Loucy (cell line): ENCODE data around the gene NEDD4L.

ENCODE experiments used
- H2AFZ ChIP-seq: fragments of 200-600 bp; sonication (generic); 2 replicates; pipeline ENCODE4 v1.6.0; 2016; ENCODE audit warnings: antibody characterized with exemption, mild to moderate bottlenecking, low read length, moderate library complexity
- H3F3A ChIP-seq: fragments of 200-600 bp; 2 replicates; pipeline ENCODE4 v1.6.0; 2016; ENCODE audit warnings: antibody characterized with exemption, low read depth, mild to moderate bottlenecking
- H3K27me3 ChIP-seq: fragments of 200-600 bp; sonication (generic); 2 replicates; pipeline ENCODE4 v1.6.1; 2014; ENCODE audit warnings: low read length, mild to moderate bottlenecking; ENCODE audit not compliant: insufficient read depth, poor library complexity, severe bottlenecking
- H3K36me3 ChIP-seq: fragments of 200-600 bp; sonication (generic); 2 replicates; pipeline ENCODE4 v1.6.1; 2016; ENCODE audit warnings: low read length; ENCODE audit not compliant: insufficient read depth
- H3K4me1 ChIP-seq: fragments of 200-600 bp; sonication (generic); 2 replicates; pipeline ENCODE4 v1.5.1; 2014; ENCODE audit warnings: low read length, mild to moderate bottlenecking; ENCODE audit not compliant: insufficient read depth, poor library complexity, severe bottlenecking
- H3K4me2 ChIP-seq: fragments of 200-600 bp; sonication (generic); 2 replicates; pipeline ENCODE4 v1.6.0; 2014; ENCODE audit warnings: antibody characterized with exemption, low read length, low read depth, mild to moderate bottlenecking; ENCODE audit not compliant: poor library complexity, severe bottlenecking
- H3K4me3 ChIP-seq: fragments of 200-600 bp; sonication (generic); 2 replicates; pipeline ENCODE4 v1.5.1; 2014; ENCODE audit warnings: low read length, mild to moderate bottlenecking, mixed read lengths; ENCODE audit not compliant: poor library complexity, severe bottlenecking
- H3K79me2 ChIP-seq: fragments of 200-600 bp; sonication (generic); 2 replicates; pipeline ENCODE4 v1.6.1; 2014; ENCODE audit warnings: low read length; ENCODE audit not compliant: insufficient read depth
- H3K9ac ChIP-seq: fragments of 200-600 bp; sonication (generic); 2 replicates; pipeline ENCODE4 v1.6.0; 2014; ENCODE audit warnings: mild to moderate bottlenecking, low read depth, low read length, moderate library complexity; ENCODE audit not compliant: poor library complexity, severe bottlenecking
- H3K9me2 ChIP-seq: fragments of 200-600 bp; sonication (generic); replicated peaks from 2 replicates; pipeline ENCODE4 v1.6.1; 2016; ENCODE audit warnings: low read depth, low read length, mixed read lengths
- H3K9me3 ChIP-seq: fragments of 200-600 bp; sonication (generic); 2 replicates; pipeline ENCODE4 v1.6.1; 2014; ENCODE audit warnings: mild to moderate bottlenecking, antibody characterized with exemption, low read length, low read depth; ENCODE audit not compliant: insufficient read depth
- H4K20me1 ChIP-seq: fragments of 200-600 bp; sonication (generic); 2 replicates; pipeline ENCODE4 v1.6.0; 2014; ENCODE audit warnings: antibody characterized with exemption, low read length, mild to moderate bottlenecking; ENCODE audit not compliant: insufficient read depth, poor library complexity, severe bottlenecking
- CTCF ChIP-seq: fragments of 200-600 bp; sonication (generic); conservative IDR thresholded peaks from 2 replicates; pipeline ENCODE4 v1.5.1; 2014; ENCODE audit warnings: mild to moderate bottlenecking, antibody characterized with exemption, low read length
- EZH2phosphoT487 ChIP-seq: fragments of 200-600 bp; IDR thresholded peaks from 2 replicates; pipeline ENCODE4 v1.6.1; 2018; ENCODE audit warnings: antibody characterized with exemption, mild to moderate bottlenecking, moderate library complexity, borderline replicate concordance

The NEDD4L gene

GRCh38 chr18:58305792-58306191 lies 261.8 kb downstream of the NEDD4L start:
- TF ChIP-seq CTCF (no peak), EZH2phosphoT487 (no peak)
- H3K4me1 ChIP-seq: peaks cover 6% of the 10 kb centered on the region
- no peak overlapping the region for H3K4me2 ChIP-seq
- no peaks in the 10 kb centered on the region for H4K20me1 ChIP-seq
- no peak overlapping the region for H3K9ac ChIP-seq
- H3F3A ChIP-seq: no peaks in the 10 kb centered on the region
- no peaks in the 10 kb centered on the region for H3K9me2 ChIP-seq
- no peaks in the 10 kb centered on the region for H3K36me3 ChIP-seq
- H3K27me3 ChIP-seq: no peaks in the 10 kb centered on the region
- no peaks in the 10 kb centered on the region for H3K79me2 ChIP-seq
- no peak overlapping the region for H3K4me3 ChIP-seq
- H2AFZ ChIP-seq: no peak overlapping the region
- H3K9me3 ChIP-seq: no peaks in the 10 kb centered on the region; the same call in 1 of the 2 replicates

- Histone ChIP-seq H2AFZ (no peak overlapping the region), H3K4me1 (peaks cover 6% of the 10 kb centered on the region), H3K9me3 (no peaks in the 10 kb centered on the region; the same call in 1 of the 2 replicates), H3F3A (no peaks in the 10 kb centered on the region), H3K79me2 (no peaks in the 10 kb centered on the region), H3K36me3 (no peaks in the 10 kb centered on the region), H4K20me1 (no peaks in the 10 kb centered on the region), H3K9ac (no peak overlapping the region), H3K4me3 (no peak overlapping the region), H3K27me3 (no peaks in the 10 kb centered on the region), H3K4me2 (no peak overlapping the region), H3K9me2 (no peaks in the 10 kb centered on the region)
- TF ChIP-seq EZH2phosphoT487 (no peak), CTCF (no peak)
These were observed 263.4 kb downstream of the NEDD4L start for GRCh38 chr18:58307441-58307840.

GRCh38 chr18:58308463-58308862 lies 264.4 kb downstream of the NEDD4L start:
- Histone ChIP-seq H3K4me1 (peaks cover 3% of the 10 kb centered on the region), H3K27me3 (no peaks in the 10 kb centered on the region), H3F3A (no peaks in the 10 kb centered on the region), H3K79me2 (no peaks in the 10 kb centered on the region), H3K36me3 (no peaks in the 10 kb centered on the region), H4K20me1 (no peaks in the 10 kb centered on the region), H3K4me2 (no peak overlapping the region), H3K9me2 (no peaks in the 10 kb centered on the region), H3K4me3 (no peak overlapping the region), H2AFZ (no peak overlapping the region), H3K9ac (no peak overlapping the region), H3K9me3 (no peaks in the 10 kb centered on the region; the same call in 1 of the 2 replicates)
- TF ChIP-seq EZH2phosphoT487: no peak
- no peak for TF ChIP-seq CTCF
